Erythroblast (primary cell): ENCODE measurements around the gene PCDHGB3.

Experiments
- DNase-seq, 2 experiments: peaks; one replicate each; lab custom pipeline; 2025; lab: John Stamatoyannopoulos, UW
- GATA1 ChIP-seq: IDR thresholded peaks from 2 replicates; pipeline ENCODE4 v1.6.1; 2011; ENCODE audit warnings: low read depth, mild to moderate bottlenecking, control low read depth, low read length, moderate library complexity
- POLR2A ChIP-seq: IDR thresholded peaks from 2 replicates; pipeline ENCODE4 v1.6.1; 2011; ENCODE audit warnings: mild to moderate bottlenecking, low read length

PCDHGB3 gene

GRCh38 chr5:141349917-141350619, 20.0 kb upstream of the PCDHGB3 start, which contains the start of gene PCDHGB1:
Gene PCDHGB1, plus strand, starts transcription at chr5:141350099. Its CDS starts 162 bp downstream, at chr5:141350261.
- DNase-seq: peak; percentile 10 to 20
- no peak for TF ChIP-seq POLR2A
- TF ChIP-seq GATA1: no peak

GRCh38 chr5:141351591-141351990, 18.5 kb upstream of the PCDHGB3 start:
- TF ChIP-seq POLR2A: no peak
- no peak for TF ChIP-seq GATA1
- no peak for DNase-seq

DNA sequence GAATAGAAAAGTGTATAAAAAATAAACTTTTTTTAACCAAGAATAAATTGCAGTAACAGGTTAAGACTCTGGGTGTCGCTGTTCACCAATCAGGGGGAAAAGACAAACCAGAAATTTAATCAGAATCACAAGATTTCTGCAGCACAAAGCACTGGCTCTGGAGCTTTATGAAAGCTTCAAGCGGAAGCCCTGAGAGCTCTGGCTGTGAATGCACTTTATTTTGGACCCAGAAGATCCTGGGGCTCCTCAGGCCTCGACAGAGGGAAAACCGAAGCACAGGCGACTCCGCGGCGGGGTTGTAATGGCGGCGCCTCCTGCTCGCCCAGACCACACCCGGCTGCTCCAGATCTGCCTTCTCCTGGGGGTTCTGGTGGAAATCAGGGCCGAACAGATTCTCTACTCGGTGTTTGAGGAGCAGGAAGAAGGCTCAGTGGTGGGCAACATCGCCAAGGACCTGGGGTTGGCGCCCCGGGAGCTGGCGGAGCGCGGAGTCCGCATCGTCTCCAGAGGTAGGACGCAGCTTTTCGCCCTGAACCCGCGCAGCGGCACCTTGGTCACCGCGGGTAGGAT, 15.1 kb upstream of the PCDHGB3 start, which contains the start of gene PCDHGA4:
Gene PCDHGA4 (plus strand): TSS at position 122 of the 570 bp plus-strand sequence. CDS start 87 bp downstream, at position 209.
- TF ChIP-seq GATA1: no peak
- no peak for TF ChIP-seq POLR2A
- peak in 1 of 2 experiments; percentile 4 for DNase-seq

DNA sequence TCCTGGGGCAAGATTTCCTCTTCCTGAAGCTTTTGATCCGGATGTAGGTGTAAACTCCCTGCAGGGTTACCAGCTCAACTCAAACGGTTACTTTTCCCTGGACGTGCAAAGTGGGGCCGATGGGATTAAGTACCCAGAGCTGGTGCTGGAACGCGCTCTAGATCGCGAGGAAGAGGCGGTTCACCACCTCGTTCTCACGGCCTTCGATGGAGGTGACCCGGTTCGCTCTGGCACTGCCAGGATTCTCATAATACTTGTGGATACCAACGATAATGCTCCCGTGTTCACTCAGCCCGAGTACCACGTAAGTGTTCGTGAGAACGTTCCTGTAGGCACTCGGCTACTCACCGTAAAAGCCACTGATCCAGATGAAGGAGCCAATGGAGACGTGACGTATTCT, 14.4 kb upstream of the PCDHGB3 start:
- TF ChIP-seq POLR2A (no peak), GATA1 (no peak)
- no peak for DNase-seq

GRCh38 chr5:141356133-141356532, 13.9 kb upstream of the PCDHGB3 start:
- TF ChIP-seq GATA1 (no peak), POLR2A (no peak)
- no peak for DNase-seq

GRCh38 chr5:141356950-141357349, 13.1 kb upstream of the PCDHGB3 start:
- no peak for DNase-seq
- TF ChIP-seq POLR2A: no peak
- TF ChIP-seq GATA1: no peak

- peak; percentile 6 to 18 for DNase-seq
- TF ChIP-seq GATA1: no peak
- TF ChIP-seq POLR2A: no peak
These were observed 10.1 kb upstream of the PCDHGB3 start, which contains the start of gene PCDHGB2 for GRCh38 chr5:141359790-141360426. Gene PCDHGB2, plus strand, starts transcription at chr5:141359994. Its CDS starts 142 bp downstream, at chr5:141360136.

GRCh38 chr5:141360685-141361084, 9.4 kb upstream of the PCDHGB3 start:
- TF ChIP-seq GATA1 (no peak), POLR2A (no peak)
- DNase-seq: no peak

GRCh38 chr5:141362719-141363118, 7.3 kb upstream of the PCDHGB3 start:
- DNase-seq: no peak
- TF ChIP-seq GATA1 (no peak), POLR2A (no peak)

- no peak for TF ChIP-seq POLR2A
- TF ChIP-seq GATA1: no peak
- DNase-seq: no peak
These were observed 5.9 kb upstream of the PCDHGB3 start, which contains the start of gene PCDHGA5 for GRCh38 chr5:141363952-141364660. Gene PCDHGA5, plus strand, starts transcription at chr5:141364162. Its CDS starts 169 bp downstream, at chr5:141364331.

GRCh38 chr5:141366016-141366896, 3.8 kb upstream of the PCDHGB3 start:
- TF ChIP-seq GATA1 (no peak), POLR2A (no peak)
- DNase-seq: no peak
